Coronary artery (tissue), 2 donors: ENCODE data around the gene CACNA2D3.

ENCODE experiments used
- DNase-seq: peaks from one replicate; pipeline ENCODE4 v3.0.0-alpha.2; 2017; ENCODE audit warnings: low spot score
- H3K27ac ChIP-seq, 2 donors: fragments of 200-600 bp; sonication (generic); one replicate each; pipeline ENCODE4 v1.5.1; 2016 to 2019
- H3K4me3 ChIP-seq: fragments of 200-600 bp; sonication (generic); 2 replicates; pipeline ENCODE4 v1.5.1; 2016; ENCODE audit warnings: mild to moderate bottlenecking, moderate library complexity
- TF ChIP-seq, protein P1 (sequence below): fragments of 200-600 bp; sonication (generic); IDR thresholded peaks from one replicate; pipeline ENCODE4 v1.5.1; 2019; ENCODE audit warnings: antibody characterized with exemption

Gene CACNA2D3

DNA sequence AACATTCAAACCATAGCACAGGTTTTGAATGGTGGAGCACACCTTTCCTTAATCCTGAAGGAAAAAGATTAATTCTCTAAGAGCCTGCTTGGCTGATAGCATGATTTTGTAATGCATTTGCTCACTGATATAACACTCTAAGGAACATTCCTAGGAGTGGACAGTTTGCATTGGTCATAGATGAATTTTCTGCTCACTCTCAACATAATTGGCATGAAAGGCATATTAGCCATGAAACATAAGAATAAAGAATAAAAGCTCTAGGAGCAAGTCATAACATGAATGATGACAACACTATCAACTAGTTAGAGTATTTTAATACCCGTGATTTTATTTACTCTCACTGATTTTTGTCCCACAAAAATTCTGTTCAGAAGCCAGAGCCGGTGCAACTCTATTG lies 839.8 kb downstream of the CACNA2D3 start:
- DNase-seq: no peak

DNA sequence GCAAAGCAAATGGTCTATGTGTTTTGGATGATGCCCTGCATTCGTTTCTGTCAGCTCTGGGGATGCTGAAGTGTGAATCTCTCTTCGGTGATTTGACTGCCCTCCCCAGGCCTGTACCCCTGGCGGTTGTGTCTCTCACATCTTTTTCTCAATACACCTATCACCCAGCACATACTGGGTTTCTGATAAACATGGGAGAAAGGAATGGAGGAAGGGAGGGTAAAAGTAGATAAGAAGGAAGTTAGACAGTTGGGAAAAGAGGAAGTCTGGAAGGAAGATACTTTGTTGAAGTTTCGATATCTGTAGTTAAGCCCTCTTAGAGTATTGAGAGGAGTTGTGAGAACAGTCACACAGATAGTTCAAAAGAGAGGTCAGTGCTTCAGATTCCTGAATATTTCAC lies 841.3 kb downstream of the CACNA2D3 start:
- Histone ChIP-seq H3K27ac (no peak overlapping the region), H3K4me3 (no peak overlapping the region)
- TF ChIP-seq, protein P1, sequence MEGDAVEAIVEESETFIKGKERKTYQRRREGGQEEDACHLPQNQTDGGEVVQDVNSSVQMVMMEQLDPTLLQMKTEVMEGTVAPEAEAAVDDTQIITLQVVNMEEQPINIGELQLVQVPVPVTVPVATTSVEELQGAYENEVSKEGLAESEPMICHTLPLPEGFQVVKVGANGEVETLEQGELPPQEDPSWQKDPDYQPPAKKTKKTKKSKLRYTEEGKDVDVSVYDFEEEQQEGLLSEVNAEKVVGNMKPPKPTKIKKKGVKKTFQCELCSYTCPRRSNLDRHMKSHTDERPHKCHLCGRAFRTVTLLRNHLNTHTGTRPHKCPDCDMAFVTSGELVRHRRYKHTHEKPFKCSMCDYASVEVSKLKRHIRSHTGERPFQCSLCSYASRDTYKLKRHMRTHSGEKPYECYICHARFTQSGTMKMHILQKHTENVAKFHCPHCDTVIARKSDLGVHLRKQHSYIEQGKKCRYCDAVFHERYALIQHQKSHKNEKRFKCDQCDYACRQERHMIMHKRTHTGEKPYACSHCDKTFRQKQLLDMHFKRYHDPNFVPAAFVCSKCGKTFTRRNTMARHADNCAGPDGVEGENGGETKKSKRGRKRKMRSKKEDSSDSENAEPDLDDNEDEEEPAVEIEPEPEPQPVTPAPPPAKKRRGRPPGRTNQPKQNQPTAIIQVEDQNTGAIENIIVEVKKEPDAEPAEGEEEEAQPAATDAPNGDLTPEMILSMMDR: no peak
- DNase-seq: no peak

More for the DNA sequence above, 839.8 kb downstream of the CACNA2D3 start:
- H3K27ac ChIP-seq: no peak overlapping the region
- TF ChIP-seq, protein P1: no peak
- no peak overlapping the region for H3K4me3 ChIP-seq

DNA sequence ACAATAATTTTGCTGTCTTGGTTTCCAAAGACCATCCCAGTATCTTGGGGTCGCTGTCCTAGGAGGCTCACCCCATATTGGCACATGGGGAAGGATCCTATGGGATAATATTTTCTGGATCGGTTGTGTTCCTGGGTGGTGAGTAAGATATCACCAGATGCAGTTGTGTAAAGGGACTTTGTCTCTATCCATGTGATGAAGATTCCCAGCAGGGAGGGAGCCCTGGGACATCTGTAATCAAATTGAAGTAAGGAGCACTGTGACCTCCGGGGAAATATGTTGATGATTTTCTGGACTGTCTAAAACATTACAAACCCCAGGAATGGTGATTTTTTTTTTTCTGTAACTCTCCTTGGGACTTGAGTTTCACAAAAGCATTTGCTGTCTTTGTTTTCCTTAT lies 841.7 kb downstream of the CACNA2D3 start:
- no peak overlapping the region for H3K27ac ChIP-seq
- H3K4me3 ChIP-seq: no peak overlapping the region
- no peak for DNase-seq
- TF ChIP-seq, protein P1: no peak

DNA sequence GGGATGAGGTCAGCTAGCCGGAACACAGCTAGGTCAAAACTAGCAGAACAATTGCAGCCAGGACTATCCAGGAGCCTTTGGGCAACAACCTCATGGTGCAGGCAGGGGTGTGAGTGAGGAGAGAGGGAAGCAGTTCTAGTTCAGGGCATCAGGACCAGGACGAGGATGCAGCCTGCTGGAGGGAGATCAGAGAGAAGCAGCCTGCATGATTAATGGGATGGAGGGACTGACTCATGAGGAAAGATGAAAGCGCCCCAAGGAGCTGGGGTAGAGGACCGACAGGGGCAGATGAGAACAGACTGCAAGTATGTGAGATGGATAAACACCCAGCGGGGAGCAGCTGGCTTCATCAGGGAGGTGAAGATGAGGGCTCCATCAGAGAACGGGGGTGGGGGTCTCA lies 843.4 kb downstream of the CACNA2D3 start:
- no peak overlapping the region for H3K27ac ChIP-seq
- DNase-seq: no peak
- no peak overlapping the region for H3K4me3 ChIP-seq
- TF ChIP-seq, protein P1: no peak

DNA sequence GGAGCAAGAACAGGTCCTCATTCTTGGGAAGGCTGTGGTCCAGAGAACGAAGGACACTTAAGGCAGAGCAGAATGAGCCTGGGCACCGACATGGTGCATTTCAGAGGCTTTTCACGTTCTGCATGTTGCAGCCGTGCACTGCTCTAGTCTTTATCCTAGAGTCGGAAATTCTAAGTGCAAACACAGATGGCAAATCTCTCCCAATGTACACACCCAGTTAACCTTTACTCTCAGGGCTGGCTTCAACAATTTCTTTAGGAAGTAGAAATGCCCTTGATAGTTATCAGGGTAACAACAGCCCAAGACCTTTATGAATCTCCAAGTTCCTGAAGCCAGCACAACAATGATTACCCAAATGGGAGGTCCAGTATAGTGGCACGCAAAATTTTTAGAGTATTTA lies 844.6 kb downstream of the CACNA2D3 start:
- no peak overlapping the region for H3K27ac ChIP-seq
- DNase-seq: no peak
- TF ChIP-seq, protein P1: no peak
- H3K4me3 ChIP-seq: no peak overlapping the region

DNA sequence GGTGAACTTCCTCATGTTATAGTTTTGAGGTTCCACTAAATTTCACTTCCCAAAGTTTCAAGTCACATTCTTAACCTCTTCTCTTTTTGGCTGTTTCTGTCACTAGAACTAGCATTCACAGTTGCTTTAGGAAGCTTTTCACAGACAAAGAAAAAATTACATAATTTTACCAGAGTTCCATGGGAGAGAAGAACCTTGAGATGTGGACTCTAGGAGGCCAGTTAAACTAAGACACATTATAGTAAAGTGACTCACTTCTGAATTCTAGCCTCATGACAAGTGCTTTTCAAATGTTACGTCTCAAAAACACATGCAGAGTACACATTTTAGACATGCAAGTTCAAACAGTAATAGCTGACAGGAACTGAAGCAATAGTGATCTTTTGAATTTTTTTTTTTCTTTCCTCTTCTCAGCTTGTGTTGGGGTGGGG lies 845.4 kb downstream of the CACNA2D3 start:
- H3K4me3 ChIP-seq: no peak overlapping the region
- DNase-seq: no peak
- H3K27ac ChIP-seq: no peak overlapping the region
- TF ChIP-seq, protein P1: no peak

DNA sequence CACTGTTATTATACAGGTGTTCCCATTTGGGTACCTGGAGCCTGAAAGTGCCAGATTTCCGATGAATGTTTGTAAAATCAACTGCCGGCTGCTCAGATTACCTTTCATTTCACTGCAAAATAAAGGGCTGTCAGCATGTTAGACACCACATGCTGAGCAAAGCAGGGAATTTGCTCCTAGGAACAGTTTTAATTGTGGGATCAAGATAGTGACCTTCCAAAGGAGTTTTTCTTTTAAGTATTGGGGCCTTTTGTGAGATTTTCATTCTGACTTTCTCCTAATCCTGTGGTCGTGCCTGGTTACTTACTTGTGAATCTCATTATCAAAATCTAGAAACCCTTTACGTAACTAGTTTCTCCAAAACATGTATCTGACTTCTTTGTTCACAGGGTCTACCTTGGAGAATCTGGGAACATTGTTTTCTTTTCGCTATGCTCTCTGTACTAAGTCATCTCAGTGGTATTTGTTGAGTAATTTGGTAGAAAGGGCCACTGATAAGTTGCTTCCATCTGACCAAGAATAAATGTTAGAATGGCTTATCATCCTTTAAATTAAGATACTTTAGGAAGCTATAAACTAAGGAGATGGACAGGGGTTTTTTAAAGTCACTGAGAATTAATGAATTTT lies 846.3 kb downstream of the CACNA2D3 start:
- TF ChIP-seq, protein P1: no peak
- Histone ChIP-seq H3K4me3 (no peak overlapping the region), H3K27ac (no peak overlapping the region)
- DNase-seq: no peak
